ENCODE data around the gene ARMC7. TPM values are rescaled to one million over a fixed set of nuclear protein-coding genes. Genes with fewer than 3 reads are reported as not detected.

ARMC7 gene
- total and polyA plus RNA-seq, 2 of the 13 experiments (the other 11 are each of a cell fraction or from before 2014, with no cell fraction given) = 3.9 to 4.2 TPM

DNA sequence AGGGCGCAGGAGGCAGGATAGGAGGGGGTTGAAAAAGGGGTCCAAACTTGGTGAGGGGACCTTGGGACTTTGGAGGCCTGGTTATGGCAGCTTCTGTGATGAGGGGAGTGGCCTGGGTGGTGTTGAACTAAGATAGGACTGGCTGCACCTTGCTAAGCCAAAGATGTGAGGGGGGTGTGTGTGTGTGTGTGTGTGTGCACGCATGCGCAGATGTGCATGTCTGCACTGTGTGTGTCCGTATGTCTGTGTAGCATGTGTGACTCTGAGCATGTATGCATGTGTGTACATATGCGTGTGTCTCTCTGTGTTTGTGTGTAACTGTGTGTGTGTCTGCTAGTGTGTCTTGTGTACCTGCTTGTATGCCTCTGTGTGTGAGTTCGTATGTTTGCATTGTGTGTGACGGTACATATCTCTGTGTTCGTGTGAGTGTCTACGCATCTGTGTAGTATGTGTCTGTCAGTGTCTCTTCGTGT is 17.9 kb upstream of the ARMC7 start (continued):
- TF ChIP-seq, protein P1, sequence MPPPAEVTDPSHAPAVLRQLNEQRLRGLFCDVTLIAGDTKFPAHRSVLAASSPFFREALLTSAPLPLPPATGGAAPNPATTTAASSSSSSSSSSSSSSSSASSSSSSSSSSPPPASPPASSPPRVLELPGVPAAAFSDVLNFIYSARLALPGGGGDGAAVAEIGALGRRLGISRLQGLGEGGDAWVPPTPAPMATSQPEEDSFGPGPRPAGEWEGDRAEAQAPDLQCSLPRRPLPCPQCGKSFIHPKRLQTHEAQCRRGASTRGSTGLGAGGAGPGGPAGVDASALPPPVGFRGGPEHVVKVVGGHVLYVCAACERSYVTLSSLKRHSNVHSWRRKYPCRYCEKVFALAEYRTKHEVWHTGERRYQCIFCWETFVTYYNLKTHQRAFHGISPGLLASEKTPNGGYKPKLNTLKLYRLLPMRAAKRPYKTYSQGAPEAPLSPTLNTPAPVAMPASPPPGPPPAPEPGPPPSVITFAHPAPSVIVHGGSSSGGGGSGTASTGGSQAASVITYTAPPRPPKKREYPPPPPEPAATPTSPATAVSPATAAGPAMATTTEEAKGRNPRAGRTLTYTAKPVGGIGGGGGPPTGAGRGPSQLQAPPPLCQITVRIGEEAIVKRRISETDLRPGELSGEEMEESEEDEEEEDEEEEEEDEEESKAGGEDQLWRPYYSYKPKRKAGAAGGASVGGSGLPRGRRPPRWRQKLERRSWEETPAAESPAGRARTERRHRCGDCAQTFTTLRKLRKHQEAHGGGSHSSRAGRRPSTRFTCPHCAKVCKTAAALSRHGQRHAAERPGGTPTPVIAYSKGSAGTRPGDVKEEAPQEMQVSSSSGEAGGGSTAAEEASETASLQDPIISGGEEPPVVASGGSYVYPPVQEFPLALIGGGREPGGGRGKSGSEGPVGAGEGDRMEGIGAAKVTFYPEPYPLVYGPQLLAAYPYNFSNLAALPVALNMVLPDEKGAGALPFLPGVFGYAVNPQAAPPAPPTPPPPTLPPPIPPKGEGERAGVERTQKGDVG (CRISPR knock-in tag; IDR thresholded peaks at IDR 0.05; ENCODE audit: borderline replicate concordance) = no peak
- TF ChIP-seq ASH2L (IDR thresholded peaks at IDR 0.05; ENCODE audit: insufficient read length, low read depth, low read length) = no peak
- no peak for TF ChIP-seq ZNF549 (CRISPR knock-in tag; IDR thresholded peaks at IDR 0.05)
- no peak for TF ChIP-seq GFI1 (CRISPR knock-in tag; IDR thresholded peaks at IDR 0.05; ENCODE audit: borderline replicate concordance)
- 0 out of 2 replicates have a peak, but pooled peaks have one; percentile 2 for TF ChIP-seq TMF1 (CRISPR knock-in tag; IDR thresholded peaks at IDR 0.05; ENCODE audit: low read depth)
- TF ChIP-seq ZNF7 (CRISPR knock-in tag; IDR thresholded peaks at IDR 0.05) = no peak
- TF ChIP-seq MEF2D (CRISPR knock-in tag; IDR thresholded peaks at IDR 0.05) = no peak
- TF ChIP-seq TOPORS (CRISPR knock-in tag; IDR thresholded peaks at IDR 0.05) = no peak
- no peak for TF ChIP-seq ZNF224 (CRISPR knock-in tag; IDR thresholded peaks at IDR 0.05)
- TF ChIP-seq ZNF468 (CRISPR knock-in tag; IDR thresholded peaks at IDR 0.05) = peak; percentile 53; the same call in 1 of the 2 replicates
- no peak for TF ChIP-seq ETV6 (CRISPR knock-in tag; conservative IDR thresholded peaks at IDR 0.05)
- TF ChIP-seq SIN3B (IDR thresholded peaks at IDR 0.05; ENCODE audit: low read length) = no peak
- TF ChIP-seq, protein P2, sequence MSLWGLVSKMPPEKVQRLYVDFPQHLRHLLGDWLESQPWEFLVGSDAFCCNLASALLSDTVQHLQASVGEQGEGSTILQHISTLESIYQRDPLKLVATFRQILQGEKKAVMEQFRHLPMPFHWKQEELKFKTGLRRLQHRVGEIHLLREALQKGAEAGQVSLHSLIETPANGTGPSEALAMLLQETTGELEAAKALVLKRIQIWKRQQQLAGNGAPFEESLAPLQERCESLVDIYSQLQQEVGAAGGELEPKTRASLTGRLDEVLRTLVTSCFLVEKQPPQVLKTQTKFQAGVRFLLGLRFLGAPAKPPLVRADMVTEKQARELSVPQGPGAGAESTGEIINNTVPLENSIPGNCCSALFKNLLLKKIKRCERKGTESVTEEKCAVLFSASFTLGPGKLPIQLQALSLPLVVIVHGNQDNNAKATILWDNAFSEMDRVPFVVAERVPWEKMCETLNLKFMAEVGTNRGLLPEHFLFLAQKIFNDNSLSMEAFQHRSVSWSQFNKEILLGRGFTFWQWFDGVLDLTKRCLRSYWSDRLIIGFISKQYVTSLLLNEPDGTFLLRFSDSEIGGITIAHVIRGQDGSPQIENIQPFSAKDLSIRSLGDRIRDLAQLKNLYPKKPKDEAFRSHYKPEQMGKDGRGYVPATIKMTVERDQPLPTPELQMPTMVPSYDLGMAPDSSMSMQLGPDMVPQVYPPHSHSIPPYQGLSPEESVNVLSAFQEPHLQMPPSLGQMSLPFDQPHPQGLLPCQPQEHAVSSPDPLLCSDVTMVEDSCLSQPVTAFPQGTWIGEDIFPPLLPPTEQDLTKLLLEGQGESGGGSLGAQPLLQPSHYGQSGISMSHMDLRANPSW (CRISPR knock-in tag; IDR thresholded peaks at IDR 0.05; ENCODE audit: borderline replicate concordance) = no peak
- TF ChIP-seq GABPB1 (CRISPR knock-in tag; IDR thresholded peaks at IDR 0.05) = no peak
- TF ChIP-seq ZNF616 (CRISPR knock-in tag; IDR thresholded peaks at IDR 0.05; ENCODE audit: low read depth) = no peak
- TF ChIP-seq EP300 (IDR thresholded peaks at IDR 0.05; ENCODE audit: low read depth in 2 of 2, low read length in 2 of 2) = no peak
- no peak for TF ChIP-seq EP300 (CRISPR knock-in tag; IDR thresholded peaks at IDR 0.05; ENCODE audit: borderline replicate concordance)
- TF ChIP-seq ZFYVE20 (CRISPR knock-in tag; IDR thresholded peaks at IDR 0.05; ENCODE audit: borderline replicate concordance, low read depth) = no peak
- no peak for TF ChIP-seq ZNF263 (CRISPR knock-in tag; IDR thresholded peaks at IDR 0.05)
- no peak for TF ChIP-seq ZBTB1 (CRISPR knock-in tag; IDR thresholded peaks at IDR 0.05; ENCODE audit: borderline replicate concordance)
- TF ChIP-seq ZSCAN21 (CRISPR knock-in tag; IDR thresholded peaks at IDR 0.05; ENCODE audit: borderline replicate concordance) = 0 out of 2 replicates have a peak, but pooled peaks have one; percentile 6
- TF ChIP-seq FOXA1 (IDR thresholded peaks at IDR 0.05) = peak; percentile 30; the same call in 1 of the 2 replicates
- TF ChIP-seq FOXA1 (CRISPR knock-in tag; IDR thresholded peaks at IDR 0.05) = 0 out of 2 replicates have a peak, but pooled peaks have one; percentile 40
- no peak for TF ChIP-seq MEIS1 (CRISPR knock-in tag; IDR thresholded peaks at IDR 0.05; ENCODE audit: borderline replicate concordance)
